Endothelial cell (in vitro differentiated cells): ENCODE measurements around the gene MICA. TPM values are rescaled to one million over a fixed set of nuclear protein-coding genes. Genes with fewer than 3 reads are reported as not detected.

ENCODE experiments used
- DNase-seq: peaks from one replicate; pipeline ENCODE4 v3.0.0; 2021; ENCODE audit warnings: low spot score
- H3K27ac Mint-ChIP-seq: one replicate; pipeline ENCODE4 v1.8.0; 2021; ENCODE audit warnings: mixed read lengths, inconsistent platforms; ENCODE audit not compliant: unreplicated experiment
- H3K27me3 Mint-ChIP-seq: one replicate; pipeline ENCODE4 v1.8.0; 2021; ENCODE audit warnings: mild to moderate bottlenecking, moderate library complexity, mixed read lengths, inconsistent platforms; ENCODE audit not compliant: unreplicated experiment
- H3K36me3 Mint-ChIP-seq: one replicate; pipeline ENCODE4 v1.8.0; 2021; ENCODE audit warnings: mild to moderate bottlenecking, low read depth, mixed read lengths, inconsistent platforms; ENCODE audit not compliant: unreplicated experiment
- H3K4me1 Mint-ChIP-seq: one replicate; pipeline ENCODE4 v1.8.0; 2021; ENCODE audit warnings: mild to moderate bottlenecking, mixed read lengths, inconsistent platforms; ENCODE audit not compliant: unreplicated experiment
- H3K4me3 Mint-ChIP-seq: one replicate; pipeline ENCODE4 v1.8.0; 2021; ENCODE audit warnings: mild to moderate bottlenecking, mixed read lengths, inconsistent platforms; ENCODE audit not compliant: unreplicated experiment
- H3K9me3 Mint-ChIP-seq: one replicate; pipeline ENCODE4 v1.8.0; 2021; ENCODE audit warnings: mixed read lengths, inconsistent platforms; ENCODE audit not compliant: unreplicated experiment
- CTCF ChIP-seq: fragments of 200-600 bp; sonication (generic); IDR thresholded peaks from one replicate; pipeline ENCODE4 v1.5.0; 2021; ENCODE audit warnings: antibody characterized with exemption; ENCODE audit not compliant: unreplicated experiment
- total RNA-seq: library from RNA; stranded (reverse); fragmentation: NEBNext Ultra II Directional; extraction: Animal tissue kit (Norgen Biotek cat#: 25700); gene quantifications from one replicate; pipeline ENCODE4 v1.2.1, GENCODE V29; 2021; ENCODE audit not compliant: unreplicated experiment

Gene MICA
- total RNA-seq, 1 donor from 2014 or later = 16.6 TPM

GRCh38 chr6:31375699-31376098, 27.7 kb upstream of the MICA start:
- no peaks in the 10 kb centered on the region for H3K4me1 Mint-ChIP-seq
- H3K9me3 Mint-ChIP-seq = no peaks in the 10 kb centered on the region
- H3K4me3 Mint-ChIP-seq = no peak overlapping the region
- H3K27ac Mint-ChIP-seq = no peak overlapping the region
- peaks cover 5% of the 10 kb centered on the region for H3K36me3 Mint-ChIP-seq
- no peak for TF ChIP-seq CTCF
- no peak for DNase-seq
- H3K27me3 Mint-ChIP-seq = no peaks in the 10 kb centered on the region

GRCh38 chr6:31377029-31377428, 26.4 kb upstream of the MICA start:
- Mint-ChIP-seq H3K9me3 (no peaks in the 10 kb centered on the region), H3K4me3 (no peak overlapping the region)
- DNase-seq = no peak

DNA sequence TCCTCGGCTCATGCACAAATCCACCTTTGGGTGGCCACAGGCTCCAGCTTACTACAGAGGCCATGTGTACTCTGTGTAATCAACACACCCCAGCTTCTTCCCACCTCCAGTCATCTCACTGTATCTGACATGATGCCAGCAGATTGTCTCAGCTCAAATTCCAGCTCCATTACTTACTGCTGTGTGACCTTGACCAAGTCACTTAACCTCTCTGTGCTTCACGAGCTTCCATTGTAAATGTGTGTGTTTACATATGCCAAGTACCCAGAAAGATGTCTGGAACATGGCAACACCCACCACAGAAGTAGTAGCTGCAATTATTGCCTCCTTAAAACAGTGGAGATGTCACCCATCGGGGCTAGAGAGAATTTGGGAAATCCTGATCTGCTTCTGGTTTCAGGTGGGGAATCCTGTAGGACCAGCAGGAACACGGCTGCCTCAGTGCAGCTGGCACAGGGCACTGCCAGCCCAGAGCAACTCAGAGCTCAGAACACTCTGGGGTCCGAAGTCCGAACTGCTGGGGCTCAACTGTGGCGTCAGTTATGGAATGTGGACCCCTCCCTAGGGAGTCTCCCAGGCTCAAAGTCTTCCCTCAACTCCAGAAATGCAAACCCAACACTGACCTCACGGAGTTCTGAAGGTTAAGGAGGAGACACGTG, 25.2 kb upstream of the MICA start:
- no peaks in the 10 kb centered on the region for H3K27me3 Mint-ChIP-seq
- no peak overlapping the region for H3K4me3 Mint-ChIP-seq
- no peaks in the 10 kb centered on the region for H3K4me1 Mint-ChIP-seq
- no peak for DNase-seq
- no peaks in the 10 kb centered on the region for H3K36me3 Mint-ChIP-seq
- no peak for TF ChIP-seq CTCF
- no peaks in the 10 kb centered on the region for H3K9me3 Mint-ChIP-seq
- H3K27ac Mint-ChIP-seq = no peak overlapping the region

More at GRCh38 chr6:31377029-31377428, 26.4 kb upstream of the MICA start:
- no peaks in the 10 kb centered on the region for H3K4me1 Mint-ChIP-seq
- H3K27me3 Mint-ChIP-seq = no peaks in the 10 kb centered on the region
- H3K36me3 Mint-ChIP-seq = peaks cover 3% of the 10 kb centered on the region
- no peak for TF ChIP-seq CTCF
- no peak overlapping the region for H3K27ac Mint-ChIP-seq

DNA sequence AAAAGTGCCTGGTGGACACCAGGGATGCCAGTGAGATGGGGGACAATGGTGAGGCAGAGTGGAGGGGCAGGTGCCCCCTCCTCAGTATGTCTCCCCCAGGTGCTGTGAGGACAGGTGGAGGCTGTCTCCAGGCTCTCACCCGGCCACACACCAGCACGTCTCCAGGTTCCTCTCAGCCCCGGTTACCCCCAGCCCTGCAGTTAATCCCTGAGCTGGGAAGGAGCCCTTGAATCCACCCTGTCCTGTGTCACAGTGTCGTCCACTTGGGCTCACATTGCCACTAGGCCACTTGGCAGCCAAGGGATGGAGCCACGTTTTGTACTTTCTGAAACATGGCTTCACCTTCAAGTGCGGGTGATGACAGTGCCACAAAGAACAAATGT, 24.7 kb upstream of the MICA start:
- Mint-ChIP-seq H3K4me3 (no peak overlapping the region), H3K27ac (no peak overlapping the region), H3K9me3 (no peaks in the 10 kb centered on the region), H3K27me3 (no peaks in the 10 kb centered on the region), H3K4me1 (no peaks in the 10 kb centered on the region), H3K36me3 (no peaks in the 10 kb centered on the region)
- TF ChIP-seq CTCF = no peak
- DNase-seq = no peak

- DNase-seq = no peak
- no peak for TF ChIP-seq CTCF
- H3K27me3 Mint-ChIP-seq = no peaks in the 10 kb centered on the region
- no peak overlapping the region for H3K4me3 Mint-ChIP-seq
- no peak overlapping the region for H3K27ac Mint-ChIP-seq
- H3K36me3 Mint-ChIP-seq = no peaks in the 10 kb centered on the region
- H3K9me3 Mint-ChIP-seq = no peaks in the 10 kb centered on the region
- H3K4me1 Mint-ChIP-seq = no peaks in the 10 kb centered on the region
These were observed 23.5 kb upstream of the MICA start for GRCh38 chr6:31379850-31380249.
